Measurements from ENCODE around the gene PNPO.

Gene PNPO

DNA sequence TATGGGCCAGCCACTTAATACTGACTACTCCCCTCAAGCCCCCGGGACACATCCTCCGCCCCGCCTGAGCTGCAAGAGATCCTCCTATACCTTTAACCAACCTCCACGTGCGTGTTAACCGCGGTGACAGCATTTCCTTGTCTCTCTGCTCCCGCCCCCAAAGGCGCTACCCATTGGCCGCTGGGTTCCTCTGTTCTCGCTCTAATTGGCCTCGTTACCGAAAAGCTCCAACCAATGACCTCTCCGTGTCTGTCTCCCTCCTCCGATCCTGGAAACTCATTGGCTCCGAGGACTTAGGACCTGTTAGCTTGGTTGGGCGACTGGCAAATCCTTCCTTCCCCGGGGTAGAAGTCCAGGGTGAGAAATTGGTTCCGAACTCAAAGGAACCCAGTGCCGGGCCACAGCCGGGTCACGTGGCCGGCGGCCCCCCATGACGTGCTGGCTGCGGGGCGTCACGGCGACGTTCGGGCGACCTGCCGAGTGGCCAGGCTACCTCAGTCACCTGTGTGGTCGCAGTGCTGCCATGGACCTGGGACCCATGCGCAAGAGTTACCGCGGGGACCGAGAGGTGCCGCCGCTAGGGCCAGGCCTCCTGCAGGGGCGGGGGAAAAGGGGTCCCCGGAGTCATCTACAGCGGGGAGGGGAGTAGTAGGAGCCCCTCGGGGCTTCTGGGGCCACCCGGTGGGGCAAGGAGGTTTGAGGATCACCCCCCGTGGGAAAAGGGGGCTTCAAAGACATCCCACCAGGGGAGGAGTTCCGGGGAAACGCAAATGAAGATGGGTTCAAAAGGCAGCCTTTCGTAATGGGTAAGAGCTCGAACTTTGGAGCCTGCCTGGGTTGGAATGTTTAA lies at the start of gene PNPO:
TSS of gene PNPO (plus strand) at position 326 of the 850 bp plus-strand sequence. CDS start at position 431, 105 bp downstream.
- FAIRE-seq: no peak

DNA sequence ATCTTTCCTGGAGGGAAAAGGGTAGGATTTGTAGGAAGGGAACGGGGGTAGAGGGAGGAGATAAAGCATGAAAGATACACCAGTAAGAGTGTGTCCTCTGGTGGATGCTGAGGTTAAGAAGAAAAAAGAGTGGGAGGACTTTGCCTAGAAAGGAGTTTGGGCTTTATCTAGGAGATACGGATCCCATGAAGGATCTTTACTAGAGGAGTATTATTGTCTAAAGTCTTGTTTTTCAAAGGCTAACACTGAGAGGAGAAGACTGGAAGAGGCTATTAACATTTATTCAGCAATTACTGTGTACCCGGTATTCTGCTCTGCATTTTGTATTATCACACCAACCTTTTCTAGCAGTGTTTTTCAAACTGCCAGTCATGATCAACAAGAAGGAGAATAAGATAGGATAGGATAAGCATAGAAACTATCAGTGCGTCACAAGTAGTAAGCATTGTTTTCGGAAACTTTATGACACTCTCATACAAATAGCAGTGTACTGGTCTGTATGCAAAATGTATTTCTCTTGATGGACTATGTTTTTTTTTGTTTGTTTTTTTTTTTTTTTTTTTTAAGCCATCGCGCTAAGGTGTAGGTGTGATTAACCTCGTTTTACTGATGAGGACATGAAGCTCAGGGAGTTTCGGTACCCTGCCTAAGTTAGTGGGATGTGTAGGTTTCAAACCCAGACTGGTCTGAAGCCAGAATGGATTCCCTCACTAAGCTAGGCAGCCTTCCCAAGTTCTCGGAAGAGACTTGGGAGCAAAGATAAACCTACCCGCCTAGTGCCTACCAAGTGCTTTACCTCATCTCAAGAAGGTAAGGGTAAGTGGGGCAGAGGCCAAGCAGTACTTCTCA lies 46.6 kb upstream of the PNPO start:
- FAIRE-seq: no peak

- no peak for FAIRE-seq
These were observed 46.0 kb upstream of the PNPO start for GRCh38 chr17:47895347-47895855.

DNA sequence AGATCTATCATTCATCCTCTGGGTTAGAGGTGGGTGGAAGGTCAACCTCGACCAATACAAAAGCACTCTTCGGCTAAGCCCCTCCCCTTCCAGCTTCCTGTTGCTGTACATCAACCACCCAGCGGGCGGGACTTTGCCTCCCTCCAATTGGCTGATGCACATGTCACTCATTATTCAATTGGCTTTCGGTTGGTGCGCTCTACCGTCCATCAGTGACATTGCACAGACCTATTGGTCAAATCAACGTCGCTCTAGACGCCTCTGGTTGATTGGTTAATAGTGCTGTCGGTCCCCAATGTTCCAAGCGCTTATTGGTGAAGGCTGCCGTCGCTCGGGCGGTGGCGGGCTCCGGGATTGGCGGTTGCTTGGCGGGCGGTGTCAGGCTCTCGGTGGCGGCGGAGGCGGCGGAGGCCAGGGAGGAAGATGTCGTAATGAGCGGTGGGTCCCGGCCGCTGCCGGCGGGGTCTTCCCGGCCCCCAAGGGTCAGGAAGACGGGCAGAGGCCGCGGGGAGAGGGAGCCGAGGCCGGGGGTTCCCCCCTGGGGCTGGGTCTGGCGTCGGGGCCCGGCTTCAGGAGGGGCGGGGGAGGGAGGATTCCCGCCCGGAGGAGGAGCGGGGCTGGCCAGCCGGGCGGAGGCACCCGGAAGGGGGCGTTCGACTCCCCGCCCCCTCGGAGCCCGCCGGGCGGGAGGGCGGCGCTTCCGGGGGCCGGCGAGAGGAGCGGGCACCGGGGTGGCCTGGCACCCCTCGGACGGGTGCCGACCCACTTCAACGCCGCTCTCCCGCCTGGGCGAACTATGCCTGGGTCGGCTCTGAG lies 45.3 kb upstream of the PNPO start, which contains the start of gene SP2:
TSS of gene SP2 (plus strand) at position 381 of the 816 bp plus-strand sequence. CDS start at position 432, 51 bp downstream.
- FAIRE-seq: peak; percentile 93

DNA sequence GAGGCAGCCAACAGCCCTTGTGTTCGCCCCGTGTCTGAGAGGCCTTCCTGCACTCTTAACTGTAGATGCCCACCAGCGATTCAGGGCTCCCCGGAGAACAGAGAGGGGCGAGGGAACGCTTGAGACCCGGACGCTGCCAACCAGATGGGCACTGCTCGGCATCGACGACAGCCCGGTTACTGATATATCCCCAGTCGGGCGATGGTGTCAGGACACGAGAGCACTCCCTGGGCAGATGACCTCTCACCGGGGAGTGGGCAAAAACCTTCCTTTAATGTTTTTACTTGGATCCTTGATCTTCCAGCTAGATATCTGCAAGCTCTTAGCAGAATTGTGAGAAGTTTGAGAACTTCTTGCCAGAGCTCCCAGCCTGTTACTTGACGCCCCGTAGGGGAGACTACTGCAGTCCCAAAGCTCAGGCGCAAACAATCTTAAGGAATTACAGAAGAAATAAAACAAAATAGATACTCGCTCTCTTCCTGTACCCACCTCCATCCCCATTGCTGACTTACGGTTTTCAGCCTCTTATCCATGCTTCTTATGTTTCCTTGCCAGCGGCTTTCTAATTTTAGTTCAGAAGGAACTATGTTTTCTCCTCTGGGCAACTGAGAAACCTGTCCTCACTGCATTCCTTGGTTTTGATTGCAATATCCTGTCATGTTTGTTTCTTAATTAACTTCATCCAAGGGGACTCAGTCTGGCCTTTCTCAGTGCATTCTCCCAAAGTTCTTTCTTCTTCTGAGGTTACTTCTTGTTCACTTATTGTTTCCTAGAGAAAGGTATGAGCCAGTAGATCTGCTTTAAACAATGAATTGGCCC lies 44.5 kb upstream of the PNPO start:
- no peak for FAIRE-seq

- no peak for FAIRE-seq
These were observed 43.8 kb upstream of the PNPO start for GRCh38 chr17:47897561-47897960.

DNA sequence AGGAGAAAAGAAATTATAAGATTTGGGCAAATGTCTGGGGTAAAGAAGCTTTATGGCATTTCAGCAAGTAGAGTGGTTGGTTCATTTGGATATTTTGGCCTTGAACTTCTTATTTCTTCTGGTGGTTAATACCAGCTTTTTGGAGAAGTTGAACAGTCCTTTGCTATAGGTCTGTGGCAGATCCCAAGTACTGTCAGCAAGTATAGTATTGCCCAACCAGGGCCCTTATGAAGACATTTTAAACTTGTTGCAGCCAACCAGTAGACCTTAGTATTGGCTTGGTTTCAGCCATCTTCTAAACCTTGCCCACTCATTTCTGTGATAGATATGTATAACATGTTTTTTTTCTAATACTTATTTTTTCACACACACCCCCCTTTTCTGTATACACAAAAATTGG lies 43.1 kb upstream of the PNPO start:
- FAIRE-seq: no peak

DNA sequence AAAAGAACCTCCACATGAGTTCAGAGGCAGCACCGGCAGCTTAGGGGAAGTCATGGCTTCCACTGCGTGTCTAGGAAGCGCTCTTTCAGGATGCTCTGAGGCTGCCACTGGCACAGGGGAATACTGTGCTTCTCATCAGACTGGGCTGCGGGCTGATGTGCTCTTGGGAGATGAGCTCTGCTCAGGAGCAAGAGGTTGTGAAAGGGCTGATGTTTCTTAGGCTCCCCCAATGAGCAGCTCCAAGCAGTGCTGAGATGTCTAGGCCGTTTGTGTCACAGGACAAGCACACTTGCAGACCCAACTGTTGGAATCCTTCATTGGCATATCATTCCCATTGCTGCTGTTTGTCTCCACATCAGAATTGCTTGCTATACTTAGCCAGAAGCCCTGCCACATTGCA lies 41.7 kb upstream of the PNPO start:
- no peak for FAIRE-seq

GRCh38 chr17:47901423-47901822 lies 39.9 kb upstream of the PNPO start:
- no peak for FAIRE-seq

GRCh38 chr17:47902039-47902744 lies 39.2 kb upstream of the PNPO start:
- FAIRE-seq: no peak

DNA sequence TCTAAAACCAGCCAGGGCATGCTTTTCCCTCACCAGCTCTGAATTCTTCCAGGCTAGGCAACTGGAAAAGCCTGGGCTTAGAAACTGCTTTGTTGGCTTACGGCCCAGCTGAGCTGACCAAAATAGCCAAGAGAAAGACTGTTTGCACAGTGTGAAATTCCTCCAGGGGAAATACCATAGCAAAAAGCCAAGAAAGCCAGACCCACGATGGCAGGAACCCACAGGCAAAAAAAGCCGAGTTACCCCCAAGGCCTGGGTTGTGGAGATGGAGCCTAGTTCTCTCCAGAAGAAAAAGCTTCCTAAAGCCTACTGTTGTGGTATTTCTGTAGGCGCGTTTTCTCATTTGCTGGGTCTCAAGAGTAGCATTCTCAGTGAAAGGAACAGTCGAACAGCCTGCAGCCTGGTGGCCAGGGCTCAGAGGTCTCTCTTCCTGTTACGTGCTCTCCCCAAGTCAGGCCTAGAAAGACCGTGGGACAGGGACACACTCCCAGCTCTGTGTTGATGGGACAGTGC lies 36.1 kb upstream of the PNPO start:
- FAIRE-seq: no peak

- no peak for FAIRE-seq
These were observed 34.9 kb upstream of the PNPO start for GRCh38 chr17:47906443-47906842.

DNA sequence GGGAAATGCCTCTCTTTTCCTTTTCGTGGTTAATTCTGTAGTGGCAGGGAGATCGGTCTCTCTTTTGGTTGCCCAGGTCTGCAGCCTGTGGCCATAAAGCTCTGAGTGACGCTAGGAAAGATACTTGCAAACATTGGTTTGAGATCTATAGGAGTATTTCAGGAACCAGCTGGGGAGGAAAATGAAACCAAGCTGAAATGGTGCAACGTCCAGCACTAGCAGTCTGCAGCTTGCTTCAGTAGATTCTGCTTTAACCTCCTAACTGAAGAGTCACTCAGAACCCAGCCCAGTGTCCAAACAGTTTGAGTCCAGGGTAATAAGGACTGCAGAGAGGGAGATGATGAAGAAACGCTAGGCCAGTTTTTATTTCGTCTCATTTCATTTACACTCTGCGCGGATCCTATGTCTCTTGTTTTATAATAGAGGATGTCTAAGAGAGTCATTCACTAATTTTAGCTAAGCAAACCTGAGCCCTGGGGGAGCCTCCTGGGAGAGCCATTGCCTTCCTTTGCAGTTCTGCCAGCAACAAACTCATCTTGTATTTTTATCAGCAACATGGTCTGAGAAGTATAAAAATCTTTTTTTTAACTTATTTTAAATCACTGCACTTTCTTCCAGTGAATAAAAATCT lies 33.3 kb upstream of the PNPO start:
- no peak for FAIRE-seq

DNA sequence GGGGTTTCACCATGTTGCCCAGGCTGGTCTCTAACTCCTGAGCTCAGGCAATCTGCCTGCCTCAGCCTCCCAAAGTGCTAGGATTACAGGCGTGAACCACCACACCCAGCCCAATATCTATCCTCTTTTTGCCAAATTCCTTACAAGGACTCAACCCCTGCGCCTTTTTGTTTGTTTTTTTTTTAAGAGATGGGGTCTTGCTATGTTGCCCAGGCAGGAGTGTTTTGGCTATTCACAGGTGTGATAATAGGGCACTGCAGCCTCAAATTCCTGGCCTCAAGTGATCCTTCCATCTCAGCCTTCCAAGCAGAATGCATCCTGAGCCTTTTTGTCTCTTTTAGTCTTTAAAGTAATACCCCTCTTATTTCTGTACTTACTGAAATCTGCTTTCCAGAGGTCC lies 28.3 kb upstream of the PNPO start:
- FAIRE-seq: no peak

DNA sequence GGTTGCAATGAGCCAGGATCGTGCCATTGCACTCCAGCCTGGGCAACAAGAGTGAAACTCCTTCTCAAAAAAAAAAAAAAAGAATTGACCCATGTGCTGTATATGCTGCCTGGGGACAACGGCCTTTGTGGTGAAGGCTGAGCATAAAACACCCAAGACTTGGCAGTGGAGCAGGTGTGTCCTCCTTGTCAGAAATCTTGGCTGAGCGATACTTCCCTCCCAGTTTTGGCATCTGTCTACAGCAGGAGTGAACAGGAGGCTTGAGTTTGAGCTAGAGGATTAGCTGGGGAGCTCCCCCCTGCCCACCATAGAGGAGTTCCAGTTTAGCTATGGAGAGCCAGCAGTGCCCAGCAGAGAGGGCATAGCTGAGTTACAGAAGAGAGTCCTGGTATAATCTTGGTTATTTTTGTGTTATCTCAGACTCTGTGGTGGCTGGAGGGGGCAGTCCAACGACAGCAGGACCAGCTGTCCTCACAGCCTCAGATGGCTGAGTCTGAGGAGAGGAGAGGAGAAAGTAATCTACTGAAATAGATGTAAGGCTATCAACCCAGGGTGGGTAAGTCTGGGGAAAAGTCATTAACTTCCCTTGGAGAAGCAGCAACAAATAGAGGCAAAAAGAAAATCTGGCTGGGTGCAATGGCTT lies 26.9 kb upstream of the PNPO start:
- no peak for FAIRE-seq

- FAIRE-seq: no peak
These were observed 25.5 kb upstream of the PNPO start for GRCh38 chr17:47915776-47916398.

DNA sequence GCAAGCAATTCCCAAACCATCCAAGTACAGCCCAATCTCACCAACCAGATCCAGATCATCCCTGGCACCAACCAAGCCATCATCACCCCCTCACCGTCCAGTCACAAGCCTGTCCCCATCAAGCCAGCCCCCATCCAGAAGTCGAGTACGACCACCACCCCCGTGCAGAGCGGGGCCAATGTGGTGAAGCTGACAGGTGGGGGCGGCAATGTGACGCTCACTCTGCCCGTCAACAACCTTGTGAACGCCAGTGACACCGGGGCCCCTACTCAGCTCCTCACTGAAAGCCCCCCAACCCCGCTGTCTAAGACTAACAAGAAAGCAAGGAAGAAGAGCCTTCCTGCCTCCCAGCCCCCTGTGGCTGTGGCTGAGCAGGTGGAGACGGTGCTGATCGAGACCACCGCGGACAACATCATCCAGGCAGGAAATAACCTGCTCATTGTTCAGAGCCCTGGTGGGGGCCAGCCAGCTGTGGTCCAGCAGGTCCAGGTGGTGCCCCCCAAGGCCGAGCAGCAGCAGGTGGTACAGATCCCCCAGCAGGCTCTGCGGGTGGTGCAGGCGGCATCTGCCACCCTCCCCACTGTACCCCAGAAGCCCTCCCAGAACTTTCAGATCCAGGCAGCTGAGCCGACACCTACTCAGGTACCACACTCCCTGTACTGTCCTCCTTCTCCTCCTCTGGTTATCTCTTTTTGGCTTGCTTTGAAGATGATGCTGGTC lies 24.7 kb upstream of the PNPO start:
- no peak for FAIRE-seq

- FAIRE-seq: no peak
These were observed 23.8 kb upstream of the PNPO start for GRCh38 chr17:47917581-47917980.

DNA sequence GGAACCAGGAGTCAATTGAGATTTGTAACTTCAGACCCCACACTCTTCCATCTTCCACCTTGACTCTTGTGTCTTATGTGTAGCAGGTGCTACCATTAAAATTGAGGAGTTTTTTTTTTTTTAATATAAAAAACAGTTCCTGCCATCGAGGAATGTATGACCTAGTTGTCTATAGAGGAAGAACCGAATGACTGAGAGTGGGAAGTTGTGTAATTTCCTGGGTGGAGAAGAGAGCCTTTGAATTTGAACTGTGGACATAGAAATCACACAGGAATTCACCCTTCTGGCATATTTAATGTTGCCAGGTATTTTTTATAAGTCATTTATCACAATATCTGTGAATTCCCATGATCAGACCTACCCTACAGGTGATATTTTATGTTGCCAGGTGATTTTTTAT lies 23.4 kb upstream of the PNPO start:
- FAIRE-seq: no peak

All from colon (tissue), 2 donors.